ENCODE measurements around the gene CUBN. TPM values are rescaled to one million over a fixed set of nuclear protein-coding genes. Genes with fewer than 3 reads are reported as not detected.

CUBN gene
- total RNA-seq, 1 donor: 1.1 TPM

DNA sequence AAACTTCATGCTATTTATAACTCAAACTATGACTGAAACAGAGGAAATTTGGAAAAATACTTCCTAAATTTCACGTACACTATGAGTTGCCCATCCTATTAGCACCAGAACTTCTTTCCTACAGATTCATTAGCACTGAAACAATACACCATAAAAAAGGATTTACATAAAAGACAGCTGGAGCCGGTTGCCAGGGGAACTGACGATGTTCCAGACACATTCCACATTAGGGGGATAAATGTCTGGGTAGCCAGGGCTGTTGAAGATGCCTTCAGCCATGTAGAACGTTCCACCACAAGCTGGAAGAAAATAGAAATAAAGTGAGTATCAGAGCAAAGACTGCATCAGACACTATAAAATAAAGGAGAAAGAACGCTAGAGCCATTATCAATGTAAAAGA is 182.5 kb downstream of the CUBN start:
- TF ChIP-seq, protein P1, sequence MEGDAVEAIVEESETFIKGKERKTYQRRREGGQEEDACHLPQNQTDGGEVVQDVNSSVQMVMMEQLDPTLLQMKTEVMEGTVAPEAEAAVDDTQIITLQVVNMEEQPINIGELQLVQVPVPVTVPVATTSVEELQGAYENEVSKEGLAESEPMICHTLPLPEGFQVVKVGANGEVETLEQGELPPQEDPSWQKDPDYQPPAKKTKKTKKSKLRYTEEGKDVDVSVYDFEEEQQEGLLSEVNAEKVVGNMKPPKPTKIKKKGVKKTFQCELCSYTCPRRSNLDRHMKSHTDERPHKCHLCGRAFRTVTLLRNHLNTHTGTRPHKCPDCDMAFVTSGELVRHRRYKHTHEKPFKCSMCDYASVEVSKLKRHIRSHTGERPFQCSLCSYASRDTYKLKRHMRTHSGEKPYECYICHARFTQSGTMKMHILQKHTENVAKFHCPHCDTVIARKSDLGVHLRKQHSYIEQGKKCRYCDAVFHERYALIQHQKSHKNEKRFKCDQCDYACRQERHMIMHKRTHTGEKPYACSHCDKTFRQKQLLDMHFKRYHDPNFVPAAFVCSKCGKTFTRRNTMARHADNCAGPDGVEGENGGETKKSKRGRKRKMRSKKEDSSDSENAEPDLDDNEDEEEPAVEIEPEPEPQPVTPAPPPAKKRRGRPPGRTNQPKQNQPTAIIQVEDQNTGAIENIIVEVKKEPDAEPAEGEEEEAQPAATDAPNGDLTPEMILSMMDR (IDR thresholded peaks at IDR 0.05; ENCODE audit: extremely low read depth, low read depth, low read length): no peak
- DNase-seq (ENCODE audit: insufficient read length, low spot score, missing footprints): no peak
- H3K79me2 ChIP-seq (ENCODE audit: insufficient read depth, low read length): no peaks in the 10 kb centered on the region
- H3K27ac ChIP-seq (ENCODE audit: low read depth, low read length): no peak overlapping the region
- no peaks in the 10 kb centered on the region for H3K36me3 ChIP-seq (ENCODE audit: insufficient read depth, low read length)
- no peak overlapping the region for H2AFZ ChIP-seq (ENCODE audit: low read length)
- no peak overlapping the region for H3K4me2 ChIP-seq (ENCODE audit: insufficient read depth, low read length)
- H4K20me1 ChIP-seq (ENCODE audit: insufficient read depth, low read length): no peaks in the 10 kb centered on the region
- H3K9me3 ChIP-seq (ENCODE audit: low read depth, low read length): no peaks in the 10 kb centered on the region
- no peaks in the 10 kb centered on the region for H3K27me3 ChIP-seq (ENCODE audit: insufficient read depth, low read length)
- no peak overlapping the region for H3K4me3 ChIP-seq (ENCODE audit: insufficient read depth, low read length)
- peaks cover 36% of the 10 kb centered on the region for H3K4me1 ChIP-seq (ENCODE audit: insufficient read depth, low read length)

DNA sequence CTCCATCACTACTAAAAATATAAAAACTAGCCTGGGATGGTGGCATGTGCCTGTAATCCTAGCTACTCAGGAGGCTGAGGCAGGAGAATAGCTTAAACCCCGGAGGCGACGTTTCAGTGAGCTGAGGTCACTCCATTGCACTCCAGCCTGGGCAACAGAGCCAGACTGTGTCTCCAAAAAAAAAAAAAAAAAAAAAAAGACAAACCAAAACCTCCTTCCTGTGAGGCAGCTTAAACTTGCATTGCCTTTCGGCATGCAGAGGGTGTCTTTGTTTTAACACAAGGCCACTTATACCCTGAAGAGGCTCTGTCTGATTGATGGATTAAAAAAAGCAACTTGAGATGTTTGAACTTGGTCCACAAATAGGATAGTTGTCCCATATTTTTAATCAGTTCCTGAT is 184.0 kb downstream of the CUBN start:
- H3K4me3 ChIP-seq (ENCODE audit: insufficient read depth, low read length): no peak overlapping the region
- no peaks in the 10 kb centered on the region for H3K9me3 ChIP-seq (ENCODE audit: low read depth, low read length)
- peaks cover 26% of the 10 kb centered on the region for H3K4me1 ChIP-seq (ENCODE audit: insufficient read depth, low read length)
- no peaks in the 10 kb centered on the region for H3K79me2 ChIP-seq (ENCODE audit: insufficient read depth, low read length)
- no peak overlapping the region for H3K4me2 ChIP-seq (ENCODE audit: insufficient read depth, low read length)
- no peak overlapping the region for H3K27ac ChIP-seq (ENCODE audit: low read depth, low read length)
- no peaks in the 10 kb centered on the region for H4K20me1 ChIP-seq (ENCODE audit: insufficient read depth, low read length)
- no peak for DNase-seq (ENCODE audit: insufficient read length, low spot score, missing footprints)
- no peaks in the 10 kb centered on the region for H3K36me3 ChIP-seq (ENCODE audit: insufficient read depth, low read length)
- H2AFZ ChIP-seq (ENCODE audit: low read length): peak overlapping the region; percentile 28
- H3K27me3 ChIP-seq (ENCODE audit: insufficient read depth, low read length): no peaks in the 10 kb centered on the region
- TF ChIP-seq, protein P1 (IDR thresholded peaks at IDR 0.05; ENCODE audit: extremely low read depth, low read depth, low read length): no peak

DNA sequence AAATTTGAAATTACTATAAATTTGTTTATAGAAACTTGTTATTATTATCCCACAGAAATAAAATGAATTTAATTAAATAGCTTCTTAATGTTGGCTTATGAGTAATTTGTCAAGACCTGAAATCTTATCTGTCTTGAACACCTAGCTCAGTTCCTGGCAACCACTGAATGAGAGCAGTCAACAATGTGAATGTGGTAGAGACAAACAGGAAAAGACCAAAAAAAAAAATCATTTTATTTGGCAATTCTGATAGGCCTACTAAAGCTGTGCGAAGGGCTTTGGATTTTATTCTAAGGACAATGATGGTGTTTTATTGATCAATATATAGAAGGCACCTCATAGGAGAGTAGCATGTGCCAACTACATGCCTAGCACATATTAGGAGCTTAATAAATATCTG is 184.6 kb downstream of the CUBN start:
- H3K4me2 ChIP-seq (ENCODE audit: insufficient read depth, low read length): no peak overlapping the region
- no peaks in the 10 kb centered on the region for H3K36me3 ChIP-seq (ENCODE audit: insufficient read depth, low read length)
- TF ChIP-seq, protein P1 (IDR thresholded peaks at IDR 0.05; ENCODE audit: extremely low read depth, low read depth, low read length): no peak
- H3K79me2 ChIP-seq (ENCODE audit: insufficient read depth, low read length): no peaks in the 10 kb centered on the region
- no peak overlapping the region for H3K4me3 ChIP-seq (ENCODE audit: insufficient read depth, low read length)
- no peaks in the 10 kb centered on the region for H4K20me1 ChIP-seq (ENCODE audit: insufficient read depth, low read length)
- peak overlapping the region; percentile 83 for H2AFZ ChIP-seq (ENCODE audit: low read length)
- no peak for DNase-seq (ENCODE audit: insufficient read length, low spot score, missing footprints)
- peaks cover 23% of the 10 kb centered on the region for H3K4me1 ChIP-seq (ENCODE audit: insufficient read depth, low read length)
- no peaks in the 10 kb centered on the region for H3K27me3 ChIP-seq (ENCODE audit: insufficient read depth, low read length)
- H3K27ac ChIP-seq (ENCODE audit: low read depth, low read length): peak overlapping the region; percentile 60
- H3K9me3 ChIP-seq (ENCODE audit: low read depth, low read length): no peaks in the 10 kb centered on the region

DNA sequence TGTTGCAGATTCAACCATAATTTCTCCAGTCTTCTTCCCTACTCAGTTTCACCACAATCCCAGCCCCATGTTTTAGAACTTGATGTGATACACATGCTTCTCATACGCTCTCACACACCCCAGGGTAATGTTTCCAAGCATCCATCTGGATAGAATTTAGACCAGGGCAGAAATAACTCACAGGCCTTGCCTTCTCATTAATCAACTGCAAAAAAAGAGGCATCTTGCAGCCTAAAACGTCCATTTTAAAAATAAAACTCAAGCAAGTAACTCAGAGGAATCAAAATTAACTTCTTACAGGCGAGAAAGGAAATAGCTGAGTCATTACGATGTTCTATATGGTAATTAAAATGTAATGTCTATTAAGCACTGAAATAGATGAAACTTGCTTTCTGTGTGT is 185.2 kb downstream of the CUBN start:
- no peaks in the 10 kb centered on the region for H3K9me3 ChIP-seq (ENCODE audit: low read depth, low read length)
- H3K79me2 ChIP-seq (ENCODE audit: insufficient read depth, low read length): no peaks in the 10 kb centered on the region
- TF ChIP-seq, protein P1 (IDR thresholded peaks at IDR 0.05; ENCODE audit: extremely low read depth, low read depth, low read length): no peak
- H3K4me1 ChIP-seq (ENCODE audit: insufficient read depth, low read length): peaks cover 23% of the 10 kb centered on the region
- no peak for DNase-seq (ENCODE audit: insufficient read length, low spot score, missing footprints)
- H4K20me1 ChIP-seq (ENCODE audit: insufficient read depth, low read length): no peaks in the 10 kb centered on the region
- H3K36me3 ChIP-seq (ENCODE audit: insufficient read depth, low read length): no peaks in the 10 kb centered on the region
- peak overlapping the region; percentile 60 for H3K27ac ChIP-seq (ENCODE audit: low read depth, low read length)
- H2AFZ ChIP-seq (ENCODE audit: low read length): peak overlapping the region; percentile 83
- peak overlapping the region; percentile 33 for H3K4me2 ChIP-seq (ENCODE audit: insufficient read depth, low read length)
- no peaks in the 10 kb centered on the region for H3K27me3 ChIP-seq (ENCODE audit: insufficient read depth, low read length)
- H3K4me3 ChIP-seq (ENCODE audit: insufficient read depth, low read length): no peak overlapping the region
